ENCODE results near the gene DKKL1.

The DKKL1 gene

DNA sequence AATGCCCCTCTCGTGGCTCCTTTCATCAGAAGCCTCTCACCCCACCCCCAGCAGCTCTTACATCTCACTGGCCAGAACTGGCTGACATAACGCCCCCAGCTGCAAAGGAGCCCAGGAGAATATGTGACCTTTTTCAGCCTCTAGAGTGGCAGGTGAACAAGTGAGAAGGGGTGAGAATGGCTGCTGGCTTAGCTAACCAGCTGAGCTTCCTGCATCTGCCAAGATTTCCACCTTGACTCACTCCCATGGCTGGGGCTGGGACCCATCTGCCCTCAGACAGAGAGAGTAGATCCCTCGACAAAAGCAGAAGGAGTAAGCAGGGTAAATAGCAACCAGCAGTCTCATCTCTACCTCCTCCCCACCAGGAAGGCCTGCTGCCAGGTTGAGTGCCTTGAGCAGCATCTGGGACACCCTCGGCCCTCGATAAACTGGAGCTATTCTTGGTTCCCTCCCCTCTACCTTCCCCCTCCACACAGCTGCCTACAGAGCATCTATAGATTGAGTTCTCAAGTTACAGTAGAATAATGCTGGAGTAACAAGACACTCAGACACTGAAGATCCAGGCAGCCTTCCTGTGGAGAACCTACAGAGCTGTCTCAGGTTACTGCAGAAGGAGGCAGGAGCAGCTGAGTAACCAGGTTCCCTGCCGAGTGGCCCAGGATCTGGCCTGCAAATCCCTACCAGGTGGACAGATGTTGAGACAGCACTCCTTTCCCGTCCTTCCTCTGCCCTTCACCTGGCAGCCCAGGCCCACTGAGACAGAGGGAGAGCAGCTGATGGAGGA is 39.9 kb downstream of the DKKL1 start:
- TF ChIP-seq, protein P1, sequence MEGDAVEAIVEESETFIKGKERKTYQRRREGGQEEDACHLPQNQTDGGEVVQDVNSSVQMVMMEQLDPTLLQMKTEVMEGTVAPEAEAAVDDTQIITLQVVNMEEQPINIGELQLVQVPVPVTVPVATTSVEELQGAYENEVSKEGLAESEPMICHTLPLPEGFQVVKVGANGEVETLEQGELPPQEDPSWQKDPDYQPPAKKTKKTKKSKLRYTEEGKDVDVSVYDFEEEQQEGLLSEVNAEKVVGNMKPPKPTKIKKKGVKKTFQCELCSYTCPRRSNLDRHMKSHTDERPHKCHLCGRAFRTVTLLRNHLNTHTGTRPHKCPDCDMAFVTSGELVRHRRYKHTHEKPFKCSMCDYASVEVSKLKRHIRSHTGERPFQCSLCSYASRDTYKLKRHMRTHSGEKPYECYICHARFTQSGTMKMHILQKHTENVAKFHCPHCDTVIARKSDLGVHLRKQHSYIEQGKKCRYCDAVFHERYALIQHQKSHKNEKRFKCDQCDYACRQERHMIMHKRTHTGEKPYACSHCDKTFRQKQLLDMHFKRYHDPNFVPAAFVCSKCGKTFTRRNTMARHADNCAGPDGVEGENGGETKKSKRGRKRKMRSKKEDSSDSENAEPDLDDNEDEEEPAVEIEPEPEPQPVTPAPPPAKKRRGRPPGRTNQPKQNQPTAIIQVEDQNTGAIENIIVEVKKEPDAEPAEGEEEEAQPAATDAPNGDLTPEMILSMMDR (conservative IDR thresholded peaks at IDR 0.05; ENCODE audit: low read depth, low read length) = no peak
- H3K4me3 ChIP-seq (ENCODE audit: low read length) = no peak overlapping the region
- no peak for DNase-seq (ENCODE audit: low read depth)

DNA sequence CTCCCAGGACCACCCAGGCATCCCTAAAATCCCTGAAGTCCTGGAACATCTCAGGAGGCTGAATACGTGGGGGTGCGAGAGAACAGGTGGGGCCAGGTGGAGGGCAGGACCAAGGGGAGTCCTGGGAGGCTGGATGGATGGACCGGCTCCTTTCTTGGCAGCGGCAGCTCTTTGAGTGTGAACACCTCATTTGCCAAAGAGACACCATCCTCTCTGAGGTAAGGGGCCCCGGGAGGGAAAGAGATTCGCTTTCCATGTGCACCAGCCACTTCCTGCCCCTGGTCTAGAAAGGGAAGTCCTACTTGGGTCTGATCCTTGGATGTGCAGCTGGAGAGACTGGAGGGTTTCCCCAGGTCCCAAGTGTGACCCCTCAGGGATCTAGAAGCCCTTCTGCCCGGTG is 43.4 kb downstream of the DKKL1 start:
- no peak overlapping the region for H3K4me3 ChIP-seq (ENCODE audit: low read length)
- DNase-seq (ENCODE audit: low read depth) = no peak
- TF ChIP-seq, protein P1 (conservative IDR thresholded peaks at IDR 0.05; ENCODE audit: low read depth, low read length) = no peak

- TF ChIP-seq, protein P1 (conservative IDR thresholded peaks at IDR 0.05; ENCODE audit: low read depth, low read length) = no peak
- H3K4me3 ChIP-seq (ENCODE audit: low read length) = no peak overlapping the region
- DNase-seq (ENCODE audit: low read depth) = no peak
Observed at GRCh38 chr19:49407482-49408015, 43.9 kb downstream of the DKKL1 start.

DNA sequence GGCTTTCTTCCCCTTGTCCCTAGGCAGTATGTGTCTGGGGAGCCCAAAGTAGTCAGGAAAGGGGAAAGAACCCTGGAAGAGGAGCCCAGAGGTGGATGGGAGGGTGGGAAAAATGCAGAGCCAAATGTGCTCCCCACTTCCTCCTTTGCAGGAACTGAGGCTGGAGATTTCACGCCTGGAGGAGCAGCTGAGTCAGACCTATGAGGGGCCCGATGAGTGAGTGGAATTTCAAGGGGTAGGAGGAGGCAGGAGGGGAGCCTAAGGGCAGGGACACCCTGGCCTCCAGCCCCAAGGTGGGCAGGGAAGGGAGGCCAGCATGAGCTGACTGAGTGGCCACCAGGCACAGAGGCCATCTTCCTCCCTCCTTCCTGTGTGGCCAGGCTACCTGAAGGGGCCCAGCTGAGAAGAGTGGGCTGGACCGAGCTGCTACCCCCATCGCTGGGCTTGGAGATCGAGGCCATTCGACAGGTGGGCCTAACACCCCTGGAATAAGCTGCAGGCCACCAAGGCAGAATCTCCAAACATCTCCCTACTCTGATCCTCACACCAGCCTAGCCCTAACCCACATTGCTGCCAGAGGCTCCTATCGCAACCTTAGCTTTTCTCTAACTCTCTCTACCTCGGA is 45.3 kb downstream of the DKKL1 start:
- TF ChIP-seq, protein P1 (conservative IDR thresholded peaks at IDR 0.05; ENCODE audit: low read depth, low read length) = no peak
- no peak overlapping the region for H3K4me3 ChIP-seq (ENCODE audit: low read length)
- DNase-seq (ENCODE audit: low read depth) = no peak

- H3K4me3 ChIP-seq (ENCODE audit: low read length) = no peak overlapping the region
- no peak for DNase-seq (ENCODE audit: low read depth)
- TF ChIP-seq, protein P1 (conservative IDR thresholded peaks at IDR 0.05; ENCODE audit: low read depth, low read length) = no peak
Observed at GRCh38 chr19:49409441-49410029, 45.9 kb downstream of the DKKL1 start.

DNA sequence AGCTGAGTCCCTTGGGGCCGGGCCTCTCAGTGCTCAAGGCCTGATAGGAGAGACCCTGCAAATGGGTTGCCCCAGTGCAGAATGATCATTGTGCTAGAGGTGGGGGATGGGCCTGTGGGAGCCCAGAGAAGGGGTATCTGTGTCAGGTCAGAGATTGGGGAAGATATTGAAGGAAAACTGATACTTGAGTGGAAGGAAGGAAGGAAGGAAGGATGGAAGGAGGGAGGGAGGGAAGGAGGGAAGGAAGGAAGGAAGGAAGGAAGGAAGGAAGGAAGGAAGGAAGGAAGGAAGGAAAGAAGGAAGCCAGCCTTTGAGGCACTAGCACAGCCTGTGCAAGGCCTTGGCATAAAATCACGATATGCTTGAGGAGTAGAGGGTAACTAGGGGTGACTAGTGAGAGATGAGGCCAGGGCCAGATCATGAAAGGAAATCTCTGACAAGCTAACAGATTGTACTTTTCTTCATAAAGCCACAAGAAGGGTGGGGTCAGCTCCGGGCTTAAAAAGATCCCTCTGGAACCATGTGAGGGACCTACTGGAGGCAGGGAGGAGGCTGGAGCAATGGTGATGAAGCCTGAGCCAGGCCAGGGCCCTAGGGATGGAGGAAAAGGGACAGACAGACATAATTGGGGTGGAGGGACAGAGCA is 48.1 kb downstream of the DKKL1 start:
- TF ChIP-seq, protein P1 (conservative IDR thresholded peaks at IDR 0.05; ENCODE audit: low read depth, low read length) = no peak
- no peak for DNase-seq (ENCODE audit: low read depth)
- H3K4me3 ChIP-seq (ENCODE audit: low read length) = no peak overlapping the region
